A673 (cell line): ENCODE measurements around the gene TENM4. TPM values are rescaled to one million over a fixed set of nuclear protein-coding genes. Genes with fewer than 3 reads are reported as not detected.

ENCODE experiments used
- BruUV-seq: library from RNA; stranded (reverse); fragments of 400-500 nt; replicated peaks from 2 replicates; lab custom pipeline; 2021; lab: Mats Ljungman, UMichigan
- CTCF ChIA-PET: fragments of 300-600 bp; sonication (Branson Sonifier 250); formaldehyde crosslinking; loops from one replicate; lab custom pipeline; 2022; ENCODE audit warnings: antibody characterized with exemption; lab: Charles Lee
- POLR2A ChIA-PET: fragments of 300-600 bp; sonication (Branson Sonifier 250); formaldehyde crosslinking; loops from one replicate; lab custom pipeline; 2022; ENCODE audit warnings: antibody characterized with exemption; ENCODE audit not compliant: low non-redundant PET; lab: Charles Lee
- DNase-seq: peaks from one replicate; pipeline ENCODE4 v3.0.0-alpha.2; 2015; ENCODE audit warnings: low spot score
- H3K27ac ChIP-seq: fragments of 200-600 bp; sonication (generic); 2 replicates; pipeline ENCODE4 v1.5.1; 2016; ENCODE audit warnings: mixed run types, low read depth, mild to moderate bottlenecking, mixed read lengths, antibody characterized with exemption, low read length; ENCODE audit not compliant: poor library complexity, severe bottlenecking
- H3K27me3 ChIP-seq: fragments of 200-600 bp; sonication (generic); replicated peaks from 2 replicates; pipeline ENCODE4 v1.6.1; 2017; ENCODE audit warnings: mixed run types, low read depth, mild to moderate bottlenecking, mixed read lengths, antibody characterized with exemption, low read length; ENCODE audit not compliant: insufficient read depth, poor library complexity
- H3K36me3 ChIP-seq: fragments of 200-600 bp; sonication (generic); 2 replicates; pipeline ENCODE4 v1.6.1; 2016; ENCODE audit warnings: mixed run types, mild to moderate bottlenecking, mixed read lengths, antibody characterized with exemption, low read length; ENCODE audit not compliant: insufficient read depth, poor library complexity, severe bottlenecking
- H3K4me1 ChIP-seq: fragments of 200-600 bp; sonication (generic); 2 replicates; pipeline ENCODE4 v1.6.1; 2017; ENCODE audit warnings: mixed run types, mild to moderate bottlenecking, mixed read lengths, antibody characterized with exemption, low read length; ENCODE audit not compliant: insufficient read depth, poor library complexity, severe bottlenecking
- H3K4me3 ChIP-seq: fragments of 200-600 bp; sonication (generic); 2 replicates; pipeline ENCODE4 v1.5.1; 2016; ENCODE audit warnings: low read depth, mixed run types, mild to moderate bottlenecking, mixed read lengths, low read length; ENCODE audit not compliant: poor library complexity, severe bottlenecking
- H3K9me3 ChIP-seq: fragments of 200-600 bp; sonication (generic); 2 replicates; pipeline ENCODE4 v1.6.1; 2016; ENCODE audit warnings: mixed run types, low read depth, mild to moderate bottlenecking, mixed read lengths, antibody characterized with exemption, low read length; ENCODE audit not compliant: poor library complexity, severe bottlenecking
- CTCF ChIP-seq: fragments of 300-800, 200-600 bp; sonication (generic); conservative IDR thresholded peaks from 2 replicates; pipeline ENCODE4 v1.5.1; 2017; ENCODE audit warnings: low read depth, mild to moderate bottlenecking, antibody characterized with exemption, low read length, moderate library complexity, mixed read lengths
- EZH2 ChIP-seq: fragments of 200-600 bp; sonication (generic); IDR thresholded peaks from 2 replicates; pipeline ENCODE4 v1.6.1; 2017; ENCODE audit warnings: borderline replicate concordance, low read depth, mild to moderate bottlenecking, mixed read lengths, antibody characterized with exemption, low read length; ENCODE audit not compliant: poor library complexity, severe bottlenecking
- intact Hi-C: fragments of 100-400 bp; cut with micrococcal nuclease; formaldehyde crosslinking; loops from one replicate; pipeline ENCODE4 v1.10.0; 2022; ENCODE audit not compliant: unreplicated experiment
- total RNA-seq: library from RNA; stranded (reverse); gene quantifications from 2 replicates; pipeline ENCODE4 v1.2.3, GENCODE V29; 2021

Gene TENM4
- total RNA-seq, 1 experiment from 2014 or later, result 0.11 TPM

- H3K9me3 ChIP-seq, result no peaks in the 10 kb centered on the region
- no peak overlapping the region for H3K4me3 ChIP-seq
- H3K27me3 ChIP-seq, result peaks cover 3% of the 10 kb centered on the region
- intact Hi-C loops, result no loop called here
- CTCF ChIA-PET, result no interaction called here
- H3K36me3 ChIP-seq, result no peaks in the 10 kb centered on the region
- TF ChIP-seq EZH2 (no peak), CTCF (no peak)
- H3K27ac ChIP-seq, result no peak overlapping the region
- DNase-seq, result no peak
- BruUV-seq, result no TSS peak
- POLR2A ChIA-PET, result no interaction called here
- no peaks in the 10 kb centered on the region for H3K4me1 ChIP-seq
These were observed 100.3 kb downstream of the TENM4 start for GRCh38 chr11:79340535-79340934.

- DNase-seq, result no peak
- Histone ChIP-seq H3K27ac (no peak overlapping the region), H3K4me3 (no peak overlapping the region), H3K9me3 (no peaks in the 10 kb centered on the region), H3K4me1 (no peaks in the 10 kb centered on the region), H3K27me3 (peaks cover 3% of the 10 kb centered on the region), H3K36me3 (no peaks in the 10 kb centered on the region)
- ChIA-PET CTCF (no interaction called here), POLR2A (no interaction called here)
- no TSS peak for BruUV-seq
- TF ChIP-seq CTCF (no peak), EZH2 (no peak)
- intact Hi-C loops, result no loop called here
These were observed 103.9 kb downstream of the TENM4 start for GRCh38 chr11:79336797-79337517.

- BruUV-seq, result no TSS peak
- POLR2A ChIA-PET, result no interaction called here
- Histone ChIP-seq H3K9me3 (no peaks in the 10 kb centered on the region), H3K4me3 (no peak overlapping the region), H3K27ac (no peak overlapping the region), H3K4me1 (no peaks in the 10 kb centered on the region), H3K36me3 (no peaks in the 10 kb centered on the region), H3K27me3 (peaks cover 8% of the 10 kb centered on the region)
- CTCF ChIA-PET, result no interaction called here
- intact Hi-C loops, result no loop called here
- DNase-seq, result no peak
- TF ChIP-seq EZH2 (no peak), CTCF (no peak)
These were observed 105.1 kb downstream of the TENM4 start for GRCh38 chr11:79335681-79336080.
